ENCODE results near the gene CD34. TPM values are rescaled to one million over a fixed set of nuclear protein-coding genes. Genes with fewer than 3 reads are reported as not detected.
"Not testable (repeated sequence)": the region's sequence is repeated elsewhere in the genome, so short reads cannot be mapped to it uniquely, and the experiment has no call there.

The CD34 gene
- polyA plus RNA-seq, 4 donors = 79.5 to 116 (median 99.1) TPM

DNA sequence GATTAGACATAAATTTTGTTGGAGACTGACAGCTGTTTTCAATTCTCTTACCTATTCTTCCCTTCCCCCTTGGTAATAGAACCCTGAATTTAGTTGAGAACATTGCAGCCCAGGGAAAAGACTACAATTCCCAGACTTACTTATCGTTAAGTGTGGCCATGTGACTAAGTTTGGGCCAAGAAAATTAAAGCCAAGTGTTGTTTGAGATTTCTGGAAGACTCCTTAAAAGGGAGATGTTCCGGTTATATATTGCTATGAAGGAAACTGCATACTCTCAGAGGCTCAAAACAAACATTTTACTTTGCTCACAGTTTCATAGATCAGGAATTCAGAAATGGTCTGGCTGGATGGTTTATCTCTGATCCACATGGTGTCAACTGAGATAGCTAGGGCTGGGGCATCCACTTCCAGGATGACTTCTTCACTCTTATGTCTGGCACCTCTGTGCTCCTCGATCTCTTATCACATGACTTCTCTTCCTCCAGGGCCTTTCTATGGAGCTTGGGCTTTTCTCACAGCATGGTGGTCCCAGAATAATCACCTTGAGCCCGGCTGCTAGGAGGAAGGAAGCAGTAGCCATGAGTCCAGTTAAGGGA lies 22.4 kb upstream of the CD34 start:
- no peak for DNase-seq (ENCODE audit: low read depth in 4 of 4, low spot score in 2 of 4)

DNA sequence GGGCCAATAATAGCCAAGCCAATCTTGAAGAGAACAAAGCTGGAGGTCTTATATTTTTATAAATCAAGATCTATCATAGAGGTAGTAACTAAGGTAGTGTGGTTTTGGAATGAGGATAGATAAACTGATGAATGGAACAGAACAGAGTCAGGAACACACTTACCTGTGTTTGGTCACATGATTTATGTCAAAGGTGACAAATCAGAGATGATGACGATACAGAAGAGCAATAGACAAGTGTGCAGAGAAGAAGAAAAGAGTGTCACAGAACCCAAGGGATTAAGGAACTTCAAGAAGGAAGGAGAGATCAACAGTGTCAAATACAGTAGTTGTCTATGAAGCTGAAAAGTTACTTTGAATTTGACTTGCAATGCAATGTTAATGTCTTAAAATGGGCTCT lies 16.1 kb upstream of the CD34 start:
- no peak for DNase-seq (ENCODE audit: low read depth in 4 of 4, low spot score in 2 of 4)

DNA sequence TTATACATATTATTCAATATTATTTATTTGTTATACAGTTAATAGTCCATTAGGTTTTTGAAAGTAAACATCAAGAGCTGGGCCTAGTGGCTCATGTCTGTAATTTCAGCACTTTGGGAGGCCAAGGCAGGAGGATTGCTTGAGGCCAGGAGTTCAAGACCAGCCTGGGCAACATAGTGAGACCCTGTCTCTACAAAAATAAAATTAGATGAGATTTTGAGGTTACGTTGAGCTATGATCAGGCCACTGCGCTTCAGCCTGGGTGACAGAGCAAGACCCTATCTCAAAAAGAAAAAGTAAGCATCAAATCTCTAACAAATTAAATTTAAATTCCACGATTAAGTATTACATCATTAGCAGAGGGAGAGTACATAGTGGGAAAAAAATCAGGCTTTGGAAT lies 15.0 kb upstream of the CD34 start:
- DNase-seq (ENCODE audit: low read depth in 4 of 4, low spot score in 2 of 4) = not testable (repeated sequence)

DNA sequence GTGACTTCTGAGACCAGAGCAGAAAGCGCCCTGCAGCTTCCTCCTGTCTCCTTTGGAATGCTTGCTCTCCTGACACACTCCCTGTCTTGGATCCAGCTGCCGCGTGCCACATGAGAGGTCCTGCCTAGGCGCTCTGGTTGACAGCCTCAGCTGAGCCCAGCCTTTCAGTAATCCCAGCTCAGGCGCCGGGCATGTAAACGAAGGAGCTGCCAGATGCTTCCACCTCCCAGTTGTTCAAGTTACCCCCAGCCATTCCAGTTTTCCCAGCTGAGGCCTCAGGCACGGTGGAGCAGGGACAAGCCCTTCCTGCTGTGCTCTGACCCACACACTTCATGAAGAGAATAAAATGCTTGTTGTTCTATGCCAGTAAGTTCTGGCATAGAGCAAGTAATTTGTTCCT lies 14.3 kb upstream of the CD34 start:
- DNase-seq (ENCODE audit: low read depth in 4 of 4, low spot score in 2 of 4) = no peak

DNA sequence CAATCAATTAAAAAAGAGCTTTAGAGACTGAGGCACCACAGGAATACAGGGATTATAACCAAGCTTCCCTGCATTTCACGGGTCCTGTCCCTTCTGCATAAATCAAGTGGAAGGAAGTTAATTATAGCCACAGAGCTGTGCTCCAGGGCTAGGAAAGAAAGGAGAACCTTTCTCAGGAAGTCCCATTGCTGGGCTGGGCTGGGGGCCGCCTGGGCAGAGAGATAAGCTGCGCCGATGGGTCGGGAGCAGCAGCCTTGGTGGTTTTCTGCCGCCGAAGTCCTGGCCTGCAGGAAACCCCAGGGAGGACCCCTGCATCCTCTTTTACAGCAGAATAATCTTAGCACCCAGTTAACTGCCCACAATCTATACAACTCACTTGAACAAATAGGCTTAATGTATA lies 12.6 kb upstream of the CD34 start:
- no peak for DNase-seq (ENCODE audit: low read depth in 4 of 4, low spot score in 2 of 4)

DNA sequence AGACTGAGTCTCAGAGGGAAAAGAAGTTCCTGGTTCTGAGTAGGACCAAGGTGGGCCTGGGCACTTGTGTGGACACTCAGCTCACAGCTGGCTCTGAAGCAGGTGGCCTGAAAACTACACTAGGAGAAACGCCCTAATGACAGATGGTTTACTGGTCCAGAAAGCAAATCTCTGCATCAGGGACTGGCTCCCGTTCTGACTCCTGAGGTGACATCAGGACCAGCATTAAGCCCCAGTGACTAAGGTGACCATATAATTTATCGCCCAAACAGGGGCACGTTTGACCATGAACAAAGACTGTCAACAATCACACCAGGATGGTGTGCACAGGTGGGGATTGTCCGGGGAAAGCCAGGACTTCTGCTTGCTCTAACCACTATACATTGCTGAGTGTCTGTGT lies 12.2 kb upstream of the CD34 start:
- no peak for DNase-seq (ENCODE audit: low read depth in 4 of 4, low spot score in 2 of 4)

DNA sequence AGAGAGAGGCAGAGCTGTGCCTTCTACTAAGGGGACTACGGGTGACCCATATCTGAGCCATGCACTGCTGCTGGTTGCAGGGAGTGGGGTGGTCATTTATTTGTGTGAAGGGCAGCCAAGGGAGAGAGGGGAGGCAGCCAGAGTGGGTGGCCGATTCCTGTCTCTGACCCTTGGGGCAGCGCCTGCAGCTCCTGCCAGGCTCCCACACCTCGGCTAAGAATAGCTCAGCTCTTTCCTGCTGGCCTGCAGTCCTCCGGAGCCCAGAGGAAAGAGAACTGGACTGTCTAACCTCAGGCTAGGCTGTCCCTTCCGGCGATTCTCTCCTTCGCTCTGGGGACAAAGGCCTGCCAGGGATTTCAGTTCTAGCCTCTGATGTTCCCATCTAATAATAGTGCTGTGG lies 11.6 kb upstream of the CD34 start:
- DNase-seq (ENCODE audit: low read depth in 4 of 4, low spot score in 2 of 4) = no peak

DNA sequence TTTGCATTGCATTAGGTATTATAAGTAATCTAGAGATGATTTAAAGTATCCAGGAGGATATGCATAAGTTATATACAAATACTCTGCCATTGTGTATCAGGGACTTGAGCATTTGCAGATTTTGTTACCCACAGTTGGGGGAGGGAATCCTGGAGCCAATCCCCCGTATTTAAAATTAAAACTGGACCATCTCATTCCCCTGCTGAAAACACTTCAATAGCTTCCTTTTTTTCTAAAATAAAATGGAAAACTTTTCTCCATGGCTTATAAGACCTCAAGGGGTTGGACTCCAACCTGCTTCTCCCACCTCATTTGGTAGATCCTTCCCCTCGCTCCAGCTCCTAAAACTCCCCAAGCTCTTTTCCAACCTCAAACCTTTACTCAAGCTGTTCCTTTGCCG lies 10.4 kb upstream of the CD34 start:
- no peak for DNase-seq (ENCODE audit: low read depth in 4 of 4, low spot score in 2 of 4)

DNA sequence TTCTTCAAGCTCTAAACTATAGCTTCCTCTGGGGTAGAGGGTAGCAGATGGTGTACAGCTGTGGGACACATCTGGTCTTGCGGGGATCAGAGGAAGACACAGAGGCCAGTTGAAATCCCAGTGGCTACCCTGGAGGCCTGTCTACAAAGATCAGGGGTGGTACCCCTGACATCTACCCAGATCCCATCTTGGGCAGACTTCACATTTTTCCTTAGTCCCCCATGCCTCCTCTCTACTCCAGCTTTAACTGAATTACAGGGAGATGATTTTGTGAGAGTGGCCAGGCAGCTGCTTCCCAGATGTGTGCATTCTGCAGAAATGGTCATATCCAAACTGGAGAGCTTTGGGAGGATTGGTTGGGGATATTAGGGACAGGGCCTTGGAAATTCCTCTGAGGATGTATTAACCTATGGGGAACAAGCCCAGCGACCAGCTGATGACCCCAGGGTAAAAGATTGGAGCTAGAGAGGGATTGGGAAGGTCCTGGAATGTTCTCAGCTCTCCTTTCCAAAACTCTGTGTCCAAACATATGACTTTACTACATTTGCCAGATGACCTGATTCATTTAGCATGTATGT lies 9.6 kb upstream of the CD34 start:
- no peak for DNase-seq (ENCODE audit: low read depth in 4 of 4, low spot score in 2 of 4)

DNA sequence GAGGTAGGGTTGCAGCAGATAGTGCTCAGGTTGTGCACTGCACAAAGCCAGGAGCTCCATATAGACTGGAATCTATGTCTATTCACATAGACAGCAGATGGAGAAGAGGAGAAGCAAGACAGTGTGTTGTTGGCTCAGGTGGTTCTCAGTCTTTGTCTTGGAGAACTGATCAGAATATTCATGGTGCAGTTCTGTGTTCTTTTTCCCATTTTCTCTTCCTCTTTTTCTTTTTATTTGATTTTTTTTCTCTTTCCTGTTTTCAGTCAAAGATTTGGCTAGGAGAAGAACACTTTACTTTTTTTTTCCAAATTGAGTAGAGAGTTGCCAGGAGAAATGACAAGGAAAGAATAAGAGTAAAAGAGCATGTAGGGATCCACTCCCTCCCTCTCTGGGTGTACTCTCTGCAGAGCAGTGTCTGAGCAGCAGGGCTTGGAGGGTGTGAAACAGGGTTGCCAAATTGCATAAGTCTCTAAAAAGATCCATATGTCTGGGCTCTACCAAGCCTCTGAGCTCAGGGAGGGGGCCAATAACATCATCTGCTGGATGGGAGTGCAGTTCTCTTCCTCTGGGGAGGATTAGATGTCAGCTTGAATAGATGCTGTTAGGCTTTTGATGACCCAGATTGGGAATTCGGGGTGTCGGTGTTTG lies 8.7 kb upstream of the CD34 start:
- DNase-seq (ENCODE audit: low read depth in 4 of 4, low spot score in 2 of 4) = no peak

DNA sequence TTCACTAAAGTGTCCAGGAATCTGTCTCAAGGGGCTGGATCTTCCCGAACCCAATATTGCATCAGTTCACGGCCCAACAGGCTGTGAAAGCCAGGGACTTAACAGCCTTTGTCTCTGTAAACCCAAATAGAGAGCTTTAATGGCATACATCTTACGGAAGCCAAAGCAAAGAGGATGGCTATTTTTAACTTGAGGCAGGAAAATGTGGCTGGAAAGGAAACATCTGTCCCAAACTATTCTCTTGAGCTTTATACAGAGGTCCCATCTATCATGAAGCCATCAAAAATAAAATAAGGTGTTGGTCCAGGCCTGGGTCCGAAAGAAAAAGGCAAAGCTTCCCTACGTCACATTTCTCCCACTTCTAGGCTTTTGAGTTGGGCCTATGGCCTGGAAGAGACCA lies 7.7 kb upstream of the CD34 start:
- no peak for DNase-seq (ENCODE audit: low read depth in 4 of 4, low spot score in 2 of 4)

DNA sequence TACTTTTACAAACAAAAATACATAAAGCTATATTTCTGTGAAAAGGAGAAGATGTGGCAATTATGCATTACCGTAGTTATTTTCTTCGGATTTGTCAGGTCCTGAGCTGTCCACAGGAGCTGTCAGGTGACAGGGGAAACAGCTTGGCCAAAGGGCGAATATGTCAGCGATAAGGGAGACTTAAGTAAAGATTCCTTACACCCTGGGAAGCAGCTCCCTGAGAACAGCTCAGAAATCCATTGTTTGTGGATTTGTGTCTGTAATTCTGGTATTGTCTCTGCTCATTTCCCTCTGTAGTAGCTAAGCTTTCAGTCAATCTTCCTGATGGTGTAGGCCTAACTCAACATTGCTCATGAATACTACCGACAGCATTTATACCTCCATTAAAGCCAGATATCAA lies 7.1 kb upstream of the CD34 start:
- no peak for DNase-seq (ENCODE audit: low read depth in 4 of 4, low spot score in 2 of 4)

DNA sequence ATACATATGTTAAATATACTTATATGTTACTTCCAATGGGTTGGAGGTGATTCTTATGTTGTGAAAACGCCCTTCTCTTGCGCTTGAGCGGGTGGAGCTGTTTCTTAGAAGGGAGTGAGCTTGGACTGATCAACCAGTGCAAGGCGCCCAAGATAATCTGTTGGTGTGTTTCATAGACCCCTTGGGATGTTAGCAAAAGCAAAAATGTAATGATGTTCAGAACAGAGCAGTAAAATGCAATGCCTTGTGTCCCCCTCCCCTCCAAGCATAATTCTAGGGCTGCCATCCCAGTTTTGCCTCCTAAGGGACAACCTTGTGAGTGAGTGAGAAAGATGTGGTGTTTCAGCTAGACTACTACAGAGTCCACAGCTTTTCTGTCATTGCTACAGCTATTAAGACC lies 6.2 kb upstream of the CD34 start:
- no peak for DNase-seq (ENCODE audit: low read depth in 4 of 4, low spot score in 2 of 4)

DNA sequence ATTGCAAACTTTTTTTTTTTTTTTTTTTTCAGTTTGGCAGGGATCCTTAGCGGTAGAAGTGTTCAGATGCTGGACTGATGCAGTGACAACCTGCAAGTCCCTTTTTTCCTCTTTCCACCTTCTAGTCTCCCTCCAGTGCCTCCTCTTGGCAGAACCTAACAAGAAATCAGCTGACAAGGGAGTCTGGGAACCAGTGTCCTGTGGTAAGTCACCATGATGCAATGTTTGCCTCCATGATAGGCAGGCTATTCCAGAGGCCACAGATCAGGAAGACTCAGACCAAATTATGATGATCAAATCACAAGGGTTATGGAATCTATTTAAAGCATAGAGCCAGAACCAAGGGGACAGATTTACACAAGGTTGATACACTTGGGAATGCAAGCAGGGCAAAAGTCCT lies 3.0 kb upstream of the CD34 start:
- DNase-seq (ENCODE audit: low read depth in 4 of 4, low spot score in 2 of 4) = no peak

DNA sequence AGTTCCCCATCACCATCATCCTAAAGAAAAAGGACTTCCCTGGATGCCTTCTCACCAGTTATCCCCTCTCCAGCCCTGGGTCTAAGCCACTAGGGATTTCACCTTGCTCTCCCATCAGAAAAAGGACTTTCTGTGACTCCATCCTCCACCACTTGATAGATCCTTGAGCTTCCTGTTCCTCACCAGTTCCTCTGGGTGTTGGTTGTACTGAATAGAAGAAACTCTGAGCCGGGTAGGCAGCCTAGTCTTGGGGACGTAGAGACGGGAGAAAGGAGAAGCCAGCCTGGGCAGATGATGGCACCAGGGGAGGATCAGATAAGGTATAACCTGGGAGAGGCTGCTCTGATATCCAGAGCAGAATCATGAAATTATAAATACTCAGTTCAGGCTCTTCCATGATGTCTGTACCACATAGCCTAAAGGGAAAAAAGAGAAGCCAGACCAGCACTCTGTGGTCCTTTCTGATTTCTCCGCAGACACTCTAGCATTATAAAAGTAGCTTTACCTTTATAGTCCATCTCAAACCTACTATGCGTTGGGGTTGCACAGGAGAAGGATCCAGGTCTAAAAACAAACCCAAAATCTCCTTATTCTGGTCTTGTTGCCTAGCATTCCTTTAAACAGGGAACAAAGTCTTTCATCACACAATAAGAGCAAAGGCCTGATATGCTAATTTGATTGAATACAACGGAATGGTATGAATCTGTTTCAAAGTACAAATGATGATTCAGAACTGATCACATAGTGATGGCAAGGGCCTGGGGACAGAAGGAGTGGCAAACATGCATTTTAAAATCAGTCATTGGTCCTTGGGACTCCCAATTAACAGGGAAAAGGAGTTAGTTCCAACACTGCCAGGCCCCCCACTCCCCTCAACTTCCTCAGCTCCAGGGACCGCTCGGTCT lies 1.2 kb upstream of the CD34 start:
- DNase-seq (ENCODE audit: low read depth in 4 of 4, low spot score in 2 of 4) = no peak

DNA sequence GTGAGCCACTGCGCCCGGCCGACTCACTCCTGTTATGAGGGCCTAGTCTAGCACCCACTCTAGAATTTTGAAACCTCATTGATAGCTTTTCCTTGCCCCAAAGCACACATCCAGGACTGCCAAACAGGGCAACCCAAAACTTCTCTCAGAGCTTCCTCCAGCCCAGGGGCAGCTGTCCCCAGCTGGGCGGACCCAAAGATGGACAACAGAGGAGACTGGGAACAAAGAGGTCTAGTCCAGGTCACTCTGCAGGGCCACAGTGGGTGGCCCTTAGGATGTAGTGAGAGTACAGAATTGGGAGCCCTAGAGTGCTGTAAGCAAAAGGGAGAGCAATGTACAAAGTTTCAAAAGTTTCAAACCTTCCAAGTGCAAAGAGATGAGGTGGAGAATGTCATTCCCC lies 1.2 kb downstream of the CD34 start:
- DNase-seq (ENCODE audit: low read depth in 4 of 4, low spot score in 2 of 4) = no peak

DNA sequence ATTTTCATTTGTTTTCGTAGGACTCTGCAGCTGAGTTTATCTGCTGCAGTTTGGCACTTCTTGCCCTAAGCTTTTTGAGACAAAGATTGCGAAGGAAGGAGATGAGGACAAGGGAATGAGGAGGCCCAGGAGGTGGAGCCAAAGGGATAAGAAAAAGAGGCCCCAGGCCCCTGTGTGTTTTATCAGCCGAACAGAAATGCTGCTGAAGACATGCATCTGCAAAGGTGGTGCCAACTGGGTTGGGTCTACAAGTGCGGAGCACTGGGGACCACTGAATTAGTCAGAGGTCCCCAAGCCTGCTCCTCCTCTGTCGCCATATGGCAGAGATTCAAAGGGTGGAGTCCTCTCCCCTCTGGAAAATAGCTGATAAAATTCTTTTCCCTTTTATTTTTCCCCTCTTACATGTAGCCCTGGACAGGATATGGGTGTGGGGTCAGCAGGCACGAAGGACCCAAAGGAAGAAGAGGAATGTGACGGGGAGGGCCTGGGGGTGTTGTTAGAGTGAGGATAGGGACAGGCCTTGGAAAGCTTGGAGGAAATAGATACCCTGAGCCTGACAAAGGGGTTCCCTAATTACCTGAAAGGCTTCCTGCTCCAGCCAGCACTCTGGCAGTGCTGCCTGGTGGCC lies 2.7 kb downstream of the CD34 start:
- no peak for DNase-seq (ENCODE audit: low read depth in 4 of 4, low spot score in 2 of 4)

DNA sequence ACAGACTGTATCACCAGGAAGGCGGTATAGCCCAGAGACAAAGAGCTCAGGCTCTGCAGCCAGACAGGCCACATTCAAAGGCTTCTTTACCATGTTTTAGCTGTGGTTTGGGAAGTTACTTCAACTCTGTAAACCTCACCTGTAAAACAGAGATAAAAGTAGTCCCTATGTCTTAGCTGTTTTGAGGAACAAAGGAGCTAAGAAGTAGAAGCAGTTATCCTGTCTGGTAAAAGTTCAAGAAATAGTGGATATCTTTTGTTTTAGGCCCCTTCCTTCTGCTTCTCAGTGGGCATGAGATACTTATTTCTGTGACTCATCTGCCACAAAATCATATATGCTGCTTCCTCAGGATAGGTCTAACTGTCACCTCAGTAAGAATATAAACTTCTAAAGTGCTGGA lies 6.5 kb downstream of the CD34 start:
- no peak for DNase-seq (ENCODE audit: low read depth in 4 of 4, low spot score in 2 of 4)

DNA sequence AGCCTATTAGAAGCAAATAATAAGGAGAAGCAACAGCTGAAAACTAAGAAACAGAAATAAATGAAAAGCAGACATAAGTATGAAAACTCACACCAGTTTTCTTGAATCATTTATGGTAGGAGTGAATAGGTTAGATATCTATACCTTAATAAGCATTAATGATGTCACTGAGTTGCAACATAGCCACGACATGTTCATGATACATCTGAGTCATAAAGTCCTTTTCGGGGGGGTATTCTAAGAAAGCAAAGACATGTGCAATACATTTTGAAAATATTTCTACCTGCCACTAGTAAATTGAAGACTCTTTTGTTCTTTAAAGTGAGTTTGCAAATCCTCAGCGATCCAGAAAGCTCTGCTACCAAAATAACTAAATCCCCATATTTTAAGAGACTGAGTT lies 7.2 kb downstream of the CD34 start:
- DNase-seq (ENCODE audit: low read depth in 4 of 4, low spot score in 2 of 4) = no peak

DNA sequence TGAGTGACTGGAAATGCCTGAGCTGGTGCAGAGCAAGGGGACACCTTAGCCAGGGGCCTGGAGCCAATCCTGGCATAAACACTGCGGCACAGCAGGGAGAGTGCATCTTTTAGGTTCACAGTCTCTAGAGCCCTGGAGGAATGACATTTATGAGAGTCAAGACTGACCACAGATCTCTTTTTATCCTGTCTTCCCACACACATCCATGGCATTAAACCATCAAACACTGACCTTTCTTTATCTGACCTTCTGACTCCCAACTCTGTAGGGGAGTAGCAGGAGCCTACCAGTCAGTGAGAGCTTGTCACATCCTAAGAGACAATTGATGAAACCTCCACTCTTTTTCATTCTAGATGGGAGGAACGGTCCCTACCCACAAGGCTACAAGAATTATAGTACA lies 7.9 kb downstream of the CD34 start:
- DNase-seq (ENCODE audit: low read depth in 4 of 4, low spot score in 2 of 4) = no peak

DNA sequence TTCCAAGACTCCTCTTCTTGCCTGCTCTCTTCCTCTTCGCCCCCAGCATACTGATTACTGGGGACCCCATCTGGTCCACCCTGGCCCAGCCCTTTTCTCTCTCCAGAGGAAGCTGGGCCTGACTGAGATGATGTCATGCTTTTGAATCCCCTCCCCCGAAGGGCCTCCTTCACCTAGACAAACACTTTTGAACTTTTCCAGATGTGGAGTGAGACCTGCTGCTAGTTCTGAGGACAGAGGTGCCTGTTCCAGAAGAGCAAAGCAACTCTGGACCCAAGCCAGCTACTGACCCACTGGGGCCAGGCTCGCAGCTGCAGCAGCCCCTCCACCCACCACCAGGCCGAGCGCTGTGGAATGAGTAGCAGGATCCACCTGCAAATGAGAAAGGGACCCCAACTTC lies 8.4 kb downstream of the CD34 start:
- no peak for DNase-seq (ENCODE audit: low read depth in 4 of 4, low spot score in 2 of 4)

Data from left renal cortex interstitium (tissue), 4 donors.